ENCODE data around the gene ITSN1.

ITSN1 gene

GRCh38 chr21:33944185-33944763, 302.0 kb downstream of the ITSN1 start:
- H3K36me3 Mint-ChIP-seq (ENCODE audit: low read depth) = peaks cover 22% of the 10 kb centered on the region
- TF ChIP-seq CTCF (IDR thresholded peaks at IDR 0.05; ENCODE audit: unreplicated experiment in 3 of 3) = no peak
- no peak overlapping the region for H3K4me3 Mint-ChIP-seq
- no peak overlapping the region for H3K27ac Mint-ChIP-seq
- H3K27me3 Mint-ChIP-seq (ENCODE audit: low read depth) = no peaks in the 10 kb centered on the region
- peaks cover 6% of the 10 kb centered on the region for H3K9me3 Mint-ChIP-seq
- peaks cover 18% of the 10 kb centered on the region for H3K4me1 Mint-ChIP-seq

- Mint-ChIP-seq H3K36me3 (ENCODE audit: low read depth) (peaks cover 20% of the 10 kb centered on the region), H3K27ac (no peak overlapping the region), H3K4me3 (no peak overlapping the region), H3K9me3 (peaks cover 6% of the 10 kb centered on the region), H3K27me3 (ENCODE audit: low read depth) (no peaks in the 10 kb centered on the region), H3K4me1 (peaks cover 18% of the 10 kb centered on the region)
- no peak for TF ChIP-seq CTCF (IDR thresholded peaks at IDR 0.05; ENCODE audit: unreplicated experiment in 3 of 3)
Measured at GRCh38 chr21:33945652-33946270, 303.5 kb downstream of the ITSN1 start.

GRCh38 chr21:33947451-33948095, 305.3 kb downstream of the ITSN1 start:
- H3K4me3 Mint-ChIP-seq = peak overlapping the region; percentile 0 to 56 (median 18)
- no peaks in the 10 kb centered on the region for H3K27me3 Mint-ChIP-seq (ENCODE audit: low read depth)
- TF ChIP-seq CTCF (IDR thresholded peaks at IDR 0.05; ENCODE audit: unreplicated experiment in 3 of 3) = no peak

GRCh38 chr21:33948096-33948950, 306.0 kb downstream of the ITSN1 start:
- no peaks in the 10 kb centered on the region for H3K27me3 Mint-ChIP-seq (ENCODE audit: low read depth)
- peaks cover 18% of the 10 kb centered on the region for H3K36me3 Mint-ChIP-seq (ENCODE audit: low read depth)
- peak overlapping the region; percentile 85 to 91 (median 89) for H3K27ac Mint-ChIP-seq
- peak overlapping the region; percentile 0 to 56 (median 18) for H3K4me3 Mint-ChIP-seq
- TF ChIP-seq CTCF (IDR thresholded peaks at IDR 0.05; ENCODE audit: unreplicated experiment in 3 of 3) = no peak
- H3K9me3 Mint-ChIP-seq = peaks cover 4% of the 10 kb centered on the region
- H3K4me1 Mint-ChIP-seq = peaks cover 18% of the 10 kb centered on the region

More at GRCh38 chr21:33947451-33948095, 305.3 kb downstream of the ITSN1 start:
- peaks cover 21% of the 10 kb centered on the region for H3K36me3 Mint-ChIP-seq (ENCODE audit: low read depth)
- peaks cover 18% of the 10 kb centered on the region for H3K4me1 Mint-ChIP-seq
- peak overlapping the region; percentile 85 to 91 (median 89) for H3K27ac Mint-ChIP-seq
- peaks cover 6% of the 10 kb centered on the region for H3K9me3 Mint-ChIP-seq

- H3K9me3 Mint-ChIP-seq = peaks cover 4% of the 10 kb centered on the region
Measured at GRCh38 chr21:33948951-33949444, 306.7 kb downstream of the ITSN1 start.

More at GRCh38 chr21:33948951-33949444, 306.7 kb downstream of the ITSN1 start:
- H3K36me3 Mint-ChIP-seq (ENCODE audit: low read depth) = peaks cover 17% of the 10 kb centered on the region
- no peak for TF ChIP-seq CTCF (IDR thresholded peaks at IDR 0.05; ENCODE audit: unreplicated experiment in 3 of 3)
- peaks cover 18% of the 10 kb centered on the region for H3K4me1 Mint-ChIP-seq
- peak overlapping the region; percentile 67 to 91 (median 85) for H3K27ac Mint-ChIP-seq
- H3K27me3 Mint-ChIP-seq (ENCODE audit: low read depth) = no peaks in the 10 kb centered on the region
- H3K4me3 Mint-ChIP-seq = no peak overlapping the region
